GM23338 (cell line): ENCODE results near the gene CLEC1B. TPM values are rescaled to one million over a fixed set of nuclear protein-coding genes. Genes with fewer than 3 reads are reported as not detected.
"Not testable (repeated sequence)": the region's sequence is repeated elsewhere in the genome, so short reads cannot be mapped to it uniquely, and the experiment has no call there.

ENCODE experiments used
- ATAC-seq: fragments of 200-7000 bp; cut with Tn5 transposase; 3 replicates; pipeline ENCODE4 v1.9.1; 2020
- DNase-seq: peaks from one replicate; pipeline ENCODE4 v3.0.0-alpha.2; 2015; ENCODE audit warnings: low spot score
- H2AFZ ChIP-seq: fragments of 200-600 bp; sonication (generic); 2 replicates; pipeline ENCODE4 v1.8.0; 2016; ENCODE audit warnings: antibody characterized with exemption, mild to moderate bottlenecking, moderate library complexity
- H3F3A ChIP-seq: fragments of 200-600 bp; sonication (generic); replicated peaks from 2 replicates; pipeline ENCODE4 v1.8.0; 2017; ENCODE audit warnings: antibody characterized with exemption, mixed run types, low read depth
- H3K27ac ChIP-seq: fragments of 200-600 bp; sonication (generic); 2 replicates; pipeline ENCODE4 v1.6.1; 2016; ENCODE audit warnings: low read depth
- H3K27me3 ChIP-seq: fragments of 200-600 bp; sonication (generic); 2 replicates; pipeline ENCODE4 v1.8.0; 2016; ENCODE audit warnings: mild to moderate bottlenecking, mixed run types, moderate library complexity; ENCODE audit not compliant: insufficient read depth
- H3K36me3 ChIP-seq: fragments of 200-600 bp; sonication (generic); 2 replicates; pipeline ENCODE4 v1.8.0; 2016; ENCODE audit warnings: mild to moderate bottlenecking; ENCODE audit not compliant: insufficient read depth
- H3K4me1 ChIP-seq: fragments of 200-600 bp; sonication (generic); 2 replicates; pipeline ENCODE4 v1.8.0; 2016; ENCODE audit warnings: mild to moderate bottlenecking, moderate library complexity; ENCODE audit not compliant: insufficient read depth
- H3K4me2 ChIP-seq: fragments of 200-600 bp; sonication (generic); 2 replicates; pipeline ENCODE4 v1.7.1; 2017; ENCODE audit warnings: mixed run types
- H3K4me3 ChIP-seq: fragments of 200-600 bp; sonication (generic); 2 replicates; pipeline ENCODE4 v1.6.1; 2016; ENCODE audit warnings: mixed run types
- H3K79me2 ChIP-seq: fragments of 200-600 bp; sonication (generic); replicated peaks from 2 replicates; pipeline ENCODE4 v1.8.0; 2017; ENCODE audit warnings: mild to moderate bottlenecking; ENCODE audit not compliant: insufficient read depth
- H3K9me2 ChIP-seq: fragments of 200-600 bp; sonication (generic); 2 replicates; pipeline ENCODE4 v1.8.0; 2017; ENCODE audit not compliant: insufficient read depth
- H4K20me1 ChIP-seq: fragments of 200-600 bp; sonication (generic); replicated peaks from 2 replicates; pipeline ENCODE4 v1.8.0; 2017; ENCODE audit warnings: mild to moderate bottlenecking; ENCODE audit not compliant: insufficient read depth
- H3K27ac Mint-ChIP-seq: 2 replicates; pipeline ENCODE4 v1.8.0; 2020; ENCODE audit warnings: inconsistent platforms, mild to moderate bottlenecking, moderate library complexity, mixed read lengths
- H3K27me3 Mint-ChIP-seq: 3 replicates; pipeline ENCODE4 v1.8.0; 2022; ENCODE audit warnings: low read depth, mild to moderate bottlenecking, moderate library complexity, mixed read lengths, inconsistent platforms; ENCODE audit not compliant: insufficient read depth, poor library complexity
- H3K36me3 Mint-ChIP-seq: 3 replicates; pipeline ENCODE4 v1.8.0; 2021; ENCODE audit warnings: low read depth, mild to moderate bottlenecking, inconsistent platforms, moderate library complexity, mixed read lengths
- H3K4me1 Mint-ChIP-seq: 3 replicates; pipeline ENCODE4 v1.8.0; 2020; ENCODE audit warnings: mild to moderate bottlenecking, inconsistent platforms, mixed read lengths
- H3K4me3 Mint-ChIP-seq: 3 replicates; pipeline ENCODE4 v1.8.0; 2021; ENCODE audit warnings: moderate library complexity, mild to moderate bottlenecking, inconsistent platforms, mixed read lengths
- H3K9me3 Mint-ChIP-seq: 3 replicates; pipeline ENCODE4 v1.8.0; 2020; ENCODE audit warnings: moderate library complexity, mild to moderate bottlenecking, inconsistent platforms, mixed read lengths
- CREB1 ChIP-seq: fragments of 250-450 bp; sonication (Bioruptor Pico); IDR thresholded peaks from 2 replicates; pipeline ENCODE4 v1.5.0; 2020; ENCODE audit warnings: low read depth, mild to moderate bottlenecking, moderate library complexity
- EZH2 ChIP-seq: fragments of 200-600 bp; sonication (generic); IDR thresholded peaks from one replicate; pipeline ENCODE4 v1.8.0; 2017; ENCODE audit warnings: antibody characterized with exemption, mild to moderate bottlenecking, low read depth; ENCODE audit not compliant: unreplicated experiment
- EZH2phosphoT487 ChIP-seq: fragments of 200-600 bp; sonication (generic); IDR thresholded peaks from one replicate; pipeline ENCODE4 v1.8.1; 2018; ENCODE audit warnings: antibody characterized with exemption; ENCODE audit not compliant: unreplicated experiment
- JUNB ChIP-seq: IDR thresholded peaks from one replicate; pipeline ENCODE4 v1.6.1; 2016; ENCODE audit warnings: antibody characterized with exemption; ENCODE audit not compliant: unreplicated experiment
- NANOG ChIP-seq: IDR thresholded peaks from 2 replicates; pipeline ENCODE4 v1.6.1; 2016; ENCODE audit warnings: antibody characterized with exemption, borderline replicate concordance
- POLR2AphosphoS5 ChIP-seq: IDR thresholded peaks from 2 replicates; pipeline ENCODE4 v1.6.1; 2016; ENCODE audit warnings: antibody characterized with exemption, low read depth
- STAT1 ChIP-seq: IDR thresholded peaks from one replicate; pipeline ENCODE4 v1.6.1; 2016; ENCODE audit warnings: antibody characterized with exemption; ENCODE audit not compliant: unreplicated experiment
- ZNF114 ChIP-seq: fragments of 250-450 bp; sonication (Bioruptor Pico); IDR thresholded peaks from 2 replicates; pipeline ENCODE4 v1.5.0; 2020; ENCODE audit warnings: mild to moderate bottlenecking, moderate library complexity
- polyA plus RNA-seq: library from polyadenylated mRNA; unstranded; fragments of >200 nt; fragmentation: Nextera tagmentation; extraction: Ambion mirVana; gene quantifications from 2 replicates; pipeline ENCODE4 v1.2.1, GENCODE V29; 2016
- total RNA-seq: library from RNA; depleted of rRNA; stranded (reverse); fragments of >200 nt; shearing (Covaris generic); gene quantifications from 2 replicates; pipeline ENCODE4 v1.2.3, GENCODE V29; 2014
- TF ChIP-seq, protein P1 (sequence below): fragments of 250-450 bp; sonication (Bioruptor Pico); IDR thresholded peaks from 2 replicates; pipeline ENCODE4 v1.5.0; 2020; ENCODE audit warnings: mild to moderate bottlenecking, moderate library complexity
- TF ChIP-seq, protein P2 (sequence below): IDR thresholded peaks from 2 replicates; pipeline ENCODE4 v1.6.1; 2016; ENCODE audit warnings: antibody characterized with exemption

CLEC1B gene
- total and polyA plus RNA-seq, 2 experiments from 2014 or later, result not detected

DNA sequence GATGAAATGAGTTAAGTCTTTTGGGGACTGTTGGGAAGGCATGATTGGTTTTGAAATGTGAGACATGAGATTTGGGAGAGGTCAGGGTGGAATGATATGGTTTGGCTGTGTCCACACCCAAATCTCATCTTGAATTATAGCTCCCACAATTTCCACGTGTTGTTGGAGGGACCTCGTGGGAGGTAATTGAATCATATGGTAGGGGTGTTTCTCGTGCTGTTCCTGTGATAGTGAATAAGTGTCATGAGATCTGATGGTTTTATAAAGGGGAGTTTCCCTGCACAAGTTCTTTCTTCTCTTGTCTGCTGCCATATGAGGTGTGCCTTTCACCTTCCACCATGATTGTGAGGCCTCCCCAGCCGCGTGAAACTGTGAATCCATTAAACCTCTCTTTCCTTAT, 22.3 kb downstream of the CLEC1B start:
- H3K4me2 ChIP-seq, H3K27ac Mint-ChIP-seq, H3K4me3 Mint-ChIP-seq, H3K4me3 ChIP-seq, H4K20me1 ChIP-seq, H3F3A ChIP-seq, H3K9me2 ChIP-seq, DNase-seq, ATAC-seq, H2AFZ ChIP-seq, H3K4me1 ChIP-seq, H3K27me3 Mint-ChIP-seq, H3K27me3 ChIP-seq, H3K27ac ChIP-seq, H3K79me2 ChIP-seq, H3K36me3 ChIP-seq, H3K4me1 Mint-ChIP-seq: not testable (repeated sequence)
- H3K9me3 Mint-ChIP-seq, result peaks cover 27% of the 10 kb centered on the region
- H3K36me3 Mint-ChIP-seq, result peaks cover 21% of the 10 kb centered on the region

DNA sequence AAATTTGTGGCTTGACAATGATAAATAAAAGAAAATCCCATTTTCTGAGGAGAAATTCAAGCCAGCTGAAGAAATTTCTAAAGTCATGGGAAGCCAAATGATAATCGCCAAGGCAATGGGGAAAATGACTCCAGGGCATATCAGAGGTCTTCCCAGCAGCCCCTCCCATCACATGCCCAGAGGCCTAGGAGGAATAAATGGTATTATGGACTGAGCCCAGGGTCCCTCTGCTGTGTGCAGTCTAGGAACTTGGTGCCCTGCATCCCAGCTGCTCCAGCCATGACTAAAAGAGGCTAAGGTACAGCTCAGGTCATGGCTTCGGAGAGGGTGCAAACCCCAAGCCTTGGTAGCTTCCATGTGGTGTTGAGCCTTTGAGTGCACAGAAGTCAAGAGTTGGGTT, 23.3 kb downstream of the CLEC1B start:
- Histone ChIP-seq H3K36me3 (no peaks in the 10 kb centered on the region), H3K4me2 (no peak overlapping the region), H3K79me2 (no peaks in the 10 kb centered on the region), H3F3A (no peaks in the 10 kb centered on the region), H3K4me1 (no peaks in the 10 kb centered on the region; the same call in 1 of the 2 replicates), H3K4me3 (no peak overlapping the region), H3K9me2 (no peaks in the 10 kb centered on the region), H2AFZ (no peak overlapping the region), H3K27me3 (no peaks in the 10 kb centered on the region), H4K20me1 (no peaks in the 10 kb centered on the region), H3K27ac (no peak overlapping the region)
- no peak for TF ChIP-seq EZH2
- no peak for TF ChIP-seq POLR2AphosphoS5
- no peak for TF ChIP-seq EZH2phosphoT487
- TF ChIP-seq JUNB, result no peak
- no peak for TF ChIP-seq CREB1
- no peak for TF ChIP-seq STAT1
- TF ChIP-seq NANOG, result no peak
- TF ChIP-seq, protein P1, sequence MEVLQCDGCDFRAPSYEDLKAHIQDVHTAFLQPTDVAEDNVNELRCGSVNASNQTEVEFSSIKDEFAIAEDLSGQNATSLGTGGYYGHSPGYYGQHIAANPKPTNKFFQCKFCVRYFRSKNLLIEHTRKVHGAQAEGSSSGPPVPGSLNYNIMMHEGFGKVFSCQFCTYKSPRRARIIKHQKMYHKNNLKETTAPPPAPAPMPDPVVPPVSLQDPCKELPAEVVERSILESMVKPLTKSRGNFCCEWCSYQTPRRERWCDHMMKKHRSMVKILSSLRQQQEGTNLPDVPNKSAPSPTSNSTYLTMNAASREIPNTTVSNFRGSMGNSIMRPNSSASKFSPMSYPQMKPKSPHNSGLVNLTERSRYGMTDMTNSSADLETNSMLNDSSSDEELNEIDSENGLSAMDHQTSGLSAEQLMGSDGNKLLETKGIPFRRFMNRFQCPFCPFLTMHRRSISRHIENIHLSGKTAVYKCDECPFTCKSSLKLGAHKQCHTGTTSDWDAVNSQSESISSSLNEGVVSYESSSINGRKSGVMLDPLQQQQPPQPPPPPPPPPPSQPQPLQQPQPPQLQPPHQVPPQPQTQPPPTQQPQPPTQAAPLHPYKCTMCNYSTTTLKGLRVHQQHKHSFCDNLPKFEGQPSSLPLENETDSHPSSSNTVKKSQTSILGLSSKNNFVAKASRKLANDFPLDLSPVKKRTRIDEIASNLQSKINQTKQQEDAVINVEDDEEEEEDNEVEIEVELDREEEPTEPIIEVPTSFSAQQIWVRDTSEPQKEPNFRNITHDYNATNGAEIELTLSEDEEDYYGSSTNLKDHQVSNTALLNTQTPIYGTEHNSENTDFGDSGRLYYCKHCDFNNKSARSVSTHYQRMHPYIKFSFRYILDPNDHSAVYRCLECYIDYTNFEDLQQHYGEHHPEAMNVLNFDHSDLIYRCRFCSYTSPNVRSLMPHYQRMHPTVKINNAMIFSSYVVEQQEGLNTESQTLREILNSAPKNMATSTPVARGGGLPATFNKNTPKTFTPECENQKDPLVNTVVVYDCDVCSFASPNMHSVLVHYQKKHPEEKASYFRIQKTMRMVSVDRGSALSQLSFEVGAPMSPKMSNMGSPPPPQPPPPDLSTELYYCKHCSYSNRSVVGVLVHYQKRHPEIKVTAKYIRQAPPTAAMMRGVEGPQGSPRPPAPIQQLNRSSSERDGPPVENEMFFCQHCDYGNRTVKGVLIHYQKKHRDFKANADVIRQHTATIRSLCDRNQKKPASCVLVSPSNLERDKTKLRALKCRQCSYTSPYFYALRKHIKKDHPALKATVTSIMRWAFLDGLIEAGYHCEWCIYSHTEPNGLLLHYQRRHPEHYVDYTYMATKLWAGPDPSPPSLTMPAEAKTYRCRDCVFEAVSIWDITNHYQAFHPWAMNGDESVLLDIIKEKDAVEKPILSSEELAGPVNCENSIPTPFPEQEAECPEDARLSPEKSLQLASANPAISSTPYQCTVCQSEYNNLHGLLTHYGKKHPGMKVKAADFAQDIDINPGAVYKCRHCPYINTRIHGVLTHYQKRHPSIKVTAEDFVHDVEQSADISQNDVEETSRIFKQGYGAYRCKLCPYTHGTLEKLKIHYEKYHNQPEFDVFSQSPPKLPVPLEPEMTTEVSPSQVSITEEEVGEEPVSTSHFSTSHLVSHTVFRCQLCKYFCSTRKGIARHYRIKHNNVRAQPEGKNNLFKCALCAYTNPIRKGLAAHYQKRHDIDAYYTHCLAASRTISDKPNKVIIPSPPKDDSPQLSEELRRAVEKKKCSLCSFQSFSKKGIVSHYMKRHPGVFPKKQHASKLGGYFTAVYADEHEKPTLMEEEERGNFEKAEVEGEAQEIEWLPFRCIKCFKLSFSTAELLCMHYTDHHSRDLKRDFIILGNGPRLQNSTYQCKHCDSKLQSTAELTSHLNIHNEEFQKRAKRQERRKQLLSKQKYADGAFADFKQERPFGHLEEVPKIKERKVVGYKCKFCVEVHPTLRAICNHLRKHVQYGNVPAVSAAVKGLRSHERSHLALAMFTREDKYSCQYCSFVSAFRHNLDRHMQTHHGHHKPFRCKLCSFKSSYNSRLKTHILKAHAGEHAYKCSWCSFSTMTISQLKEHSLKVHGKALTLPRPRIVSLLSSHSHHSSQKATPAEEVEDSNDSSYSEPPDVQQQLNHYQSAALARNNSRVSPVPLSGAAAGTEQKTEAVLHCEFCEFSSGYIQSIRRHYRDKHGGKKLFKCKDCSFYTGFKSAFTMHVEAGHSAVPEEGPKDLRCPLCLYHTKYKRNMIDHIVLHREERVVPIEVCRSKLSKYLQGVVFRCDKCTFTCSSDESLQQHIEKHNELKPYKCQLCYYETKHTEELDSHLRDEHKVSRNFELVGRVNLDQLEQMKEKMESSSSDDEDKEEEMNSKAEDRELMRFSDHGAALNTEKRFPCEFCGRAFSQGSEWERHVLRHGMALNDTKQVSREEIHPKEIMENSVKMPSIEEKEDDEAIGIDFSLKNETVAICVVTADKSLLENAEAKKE, result no peak
- no peak for TF ChIP-seq ZNF114 (CRISPR knock-in tag)
- TF ChIP-seq, protein P2, sequence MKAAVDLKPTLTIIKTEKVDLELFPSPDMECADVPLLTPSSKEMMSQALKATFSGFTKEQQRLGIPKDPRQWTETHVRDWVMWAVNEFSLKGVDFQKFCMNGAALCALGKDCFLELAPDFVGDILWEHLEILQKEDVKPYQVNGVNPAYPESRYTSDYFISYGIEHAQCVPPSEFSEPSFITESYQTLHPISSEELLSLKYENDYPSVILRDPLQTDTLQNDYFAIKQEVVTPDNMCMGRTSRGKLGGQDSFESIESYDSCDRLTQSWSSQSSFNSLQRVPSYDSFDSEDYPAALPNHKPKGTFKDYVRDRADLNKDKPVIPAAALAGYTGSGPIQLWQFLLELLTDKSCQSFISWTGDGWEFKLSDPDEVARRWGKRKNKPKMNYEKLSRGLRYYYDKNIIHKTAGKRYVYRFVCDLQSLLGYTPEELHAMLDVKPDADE, result no peak
- Mint-ChIP-seq H3K4me3 (no peak overlapping the region), H3K9me3 (peaks cover 27% of the 10 kb centered on the region), H3K4me1 (no peaks in the 10 kb centered on the region; the same call in 2 of the 3 replicates), H3K36me3 (peaks cover 21% of the 10 kb centered on the region), H3K27me3 (no peaks in the 10 kb centered on the region), H3K27ac (no peak overlapping the region)
- DNase-seq (no peak), ATAC-seq (no peak)

DNA sequence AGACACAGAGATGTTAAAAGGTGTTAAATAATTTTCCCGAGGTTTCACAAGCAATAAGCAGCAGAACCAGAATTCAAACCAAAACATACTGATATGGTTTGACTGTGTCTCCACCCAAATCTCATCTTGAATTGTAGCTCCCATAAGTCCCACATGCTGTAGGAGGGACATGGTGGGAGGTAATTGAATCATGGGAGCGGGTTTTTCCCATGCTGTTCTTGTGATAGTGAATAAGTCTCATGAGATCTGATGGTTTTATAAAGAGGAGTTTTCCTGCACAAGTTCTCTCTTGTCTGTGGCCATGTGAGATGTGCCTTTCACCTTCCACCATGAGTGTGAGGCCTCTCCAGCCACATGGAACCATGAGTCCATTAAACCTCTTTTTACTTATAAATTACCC, 24.2 kb downstream of the CLEC1B start:
- H3K9me2 ChIP-seq, H3K4me3 ChIP-seq, H3K27me3 Mint-ChIP-seq, H3K4me1 Mint-ChIP-seq, H3K27me3 ChIP-seq, H3K79me2 ChIP-seq, H3F3A ChIP-seq, H3K27ac ChIP-seq, H3K4me3 Mint-ChIP-seq, H3K4me1 ChIP-seq, H2AFZ ChIP-seq, ATAC-seq, H4K20me1 ChIP-seq, H3K4me2 ChIP-seq, DNase-seq, H3K27ac Mint-ChIP-seq, H3K36me3 ChIP-seq: not testable (repeated sequence)
- peaks cover 21% of the 10 kb centered on the region for H3K36me3 Mint-ChIP-seq
- peaks cover 27% of the 10 kb centered on the region for H3K9me3 Mint-ChIP-seq
